KBM-7 (cell line): Measurements from ENCODE around the gene YIPF5.

ENCODE experiments used
- DNase-seq: peaks from one replicate; pipeline ENCODE4 v3.0.0-alpha.2; 2015
- in situ Hi-C: fragments of 300-500 bp; cut with MboI; formaldehyde crosslinking; loops from 2 replicates; pipeline ENCODE4 v1.14.3; 2020; ENCODE audit warnings: low sequenced_read_pairs, low pct_unique_long_range_greater_than_20kb, mixed read lengths

Gene YIPF5

DNA sequence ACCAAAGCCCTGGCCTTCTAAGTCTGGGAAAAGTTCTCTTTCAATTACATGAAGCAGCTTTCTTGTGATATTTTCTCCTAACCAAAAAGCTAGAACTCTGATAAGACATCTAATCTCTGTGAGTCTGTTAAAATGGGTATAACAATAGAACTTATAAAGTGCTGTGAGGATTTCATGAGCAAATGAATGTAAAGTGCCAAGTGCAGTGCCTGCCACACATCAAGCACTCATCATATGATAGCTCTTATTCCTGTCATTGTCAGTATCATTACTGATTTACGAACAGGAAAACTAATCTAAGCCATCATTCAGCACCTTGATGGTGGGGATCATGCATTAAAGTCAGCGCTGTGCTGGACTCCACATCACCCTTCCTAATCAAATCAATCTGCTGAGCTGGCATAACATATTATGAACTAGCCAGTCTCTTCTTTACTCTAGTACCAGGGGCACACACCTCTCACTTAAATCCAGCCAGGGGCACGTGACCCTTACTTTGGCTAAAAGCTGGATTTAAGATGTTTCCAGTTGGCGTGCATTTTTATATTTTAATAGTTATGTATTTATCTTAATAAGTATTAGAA, 37.3 kb downstream of the YIPF5 start:
- in situ Hi-C loops, result no loop called here
- DNase-seq, result no peak

DNA sequence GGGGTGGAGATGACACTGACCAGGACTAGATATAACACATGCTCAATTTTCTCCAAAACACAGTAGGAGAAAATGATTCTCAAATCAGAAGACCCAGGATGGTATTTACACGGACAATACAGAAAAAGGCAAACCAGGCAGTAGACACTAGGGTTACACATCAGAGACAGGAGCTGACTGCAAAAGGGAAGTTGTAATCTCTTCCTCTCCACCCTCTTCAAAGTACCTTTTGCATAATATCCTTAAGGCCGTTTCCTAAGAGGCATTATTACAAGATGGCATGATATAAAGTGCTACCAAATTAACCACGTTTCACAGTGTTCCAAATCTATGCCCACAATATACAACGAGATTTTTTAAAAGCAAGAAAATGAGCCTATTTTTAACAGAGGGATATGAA, 39.2 kb downstream of the YIPF5 start:
- in situ Hi-C loops, result no loop called here
- no peak for DNase-seq

DNA sequence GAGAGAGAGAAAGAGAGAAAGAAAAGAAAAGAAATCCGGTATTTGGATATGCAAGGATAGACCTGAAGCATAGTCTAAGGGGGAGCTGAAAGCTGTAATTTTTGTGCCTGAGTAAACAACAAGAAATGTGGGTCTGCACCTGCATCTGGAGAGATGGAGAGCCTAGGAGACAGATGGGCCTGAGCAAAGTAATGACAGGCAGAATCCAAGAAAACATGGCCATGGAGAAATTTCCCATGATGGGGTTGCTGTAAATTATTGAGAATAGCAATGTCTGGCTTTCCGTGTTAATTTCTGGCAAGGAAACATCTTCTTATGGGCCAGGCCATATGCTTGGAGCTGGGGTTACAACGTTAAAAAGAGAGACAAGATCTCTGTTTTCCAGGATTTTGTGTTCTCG, 40.2 kb downstream of the YIPF5 start:
- in situ Hi-C loops, result no loop called here
- DNase-seq, result no peak

DNA sequence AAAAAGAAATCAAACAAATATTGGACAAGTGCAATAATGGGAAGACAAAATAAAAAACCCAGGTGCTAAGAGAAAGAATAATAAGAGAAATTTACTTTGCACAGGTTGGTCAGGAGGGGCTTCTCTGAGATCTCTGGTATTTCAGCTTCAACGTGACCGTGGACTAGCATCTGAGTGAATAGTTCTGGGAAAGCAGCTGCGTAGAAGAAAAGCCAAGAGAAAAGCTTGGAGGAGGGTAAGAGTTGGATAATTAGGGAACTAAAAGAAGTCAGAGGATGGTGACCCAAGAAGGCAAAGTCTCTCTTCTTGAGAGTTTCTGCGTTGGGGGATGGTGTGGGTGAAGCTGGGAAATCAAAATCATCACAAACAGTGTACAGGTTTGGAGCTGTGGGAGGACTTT, 41.6 kb downstream of the YIPF5 start:
- in situ Hi-C loops, result no loop called here
- no peak for DNase-seq

DNA sequence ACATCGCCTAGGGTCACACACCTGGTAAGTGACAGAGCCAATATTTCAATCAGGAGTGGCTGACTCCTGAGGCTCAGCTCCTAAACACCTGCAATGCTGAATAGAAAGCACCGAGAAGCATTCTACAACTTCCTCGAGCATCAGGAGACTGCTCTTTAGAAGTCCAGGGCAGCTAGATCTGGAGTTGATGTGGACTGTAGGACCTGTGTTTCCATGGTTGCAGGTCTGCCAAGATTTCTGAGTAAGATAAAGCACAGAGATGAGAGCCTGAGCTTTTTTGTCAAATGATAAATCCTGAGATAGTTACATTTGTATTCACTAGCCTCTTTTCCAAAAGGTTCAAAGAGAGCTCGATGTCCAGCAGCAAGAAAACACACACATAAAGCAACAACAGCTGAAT, 43.8 kb downstream of the YIPF5 start:
- in situ Hi-C loops, result no loop called here
- no peak for DNase-seq

DNA sequence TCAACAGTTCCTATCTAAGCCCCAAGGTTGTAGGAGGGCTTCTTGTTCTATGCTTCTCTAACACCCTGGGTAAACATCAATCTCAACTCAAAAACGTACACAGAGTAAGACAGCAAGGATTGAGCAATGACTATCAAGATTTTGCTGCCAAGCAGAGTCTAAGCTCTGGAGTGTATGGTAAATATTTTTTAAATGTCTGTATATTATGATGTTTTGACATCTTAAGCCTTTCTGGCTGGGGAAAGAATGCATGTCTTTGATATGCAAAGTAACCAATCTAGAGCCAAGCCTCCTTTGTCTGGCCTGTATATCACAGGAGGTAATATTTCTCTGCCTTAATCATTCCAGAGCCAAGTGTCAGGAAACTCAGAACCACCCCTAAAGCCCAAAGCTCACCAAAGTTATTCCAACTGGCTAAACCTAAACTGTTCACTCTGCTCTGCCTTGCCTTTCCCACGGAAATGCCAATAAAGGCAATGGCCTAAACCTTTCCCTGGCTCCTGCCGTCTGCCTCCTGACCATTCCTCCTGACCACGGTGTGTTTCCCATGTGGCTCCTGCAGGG, 45.2 kb downstream of the YIPF5 start:
- in situ Hi-C loops, result no loop called here
- DNase-seq, result no peak

DNA sequence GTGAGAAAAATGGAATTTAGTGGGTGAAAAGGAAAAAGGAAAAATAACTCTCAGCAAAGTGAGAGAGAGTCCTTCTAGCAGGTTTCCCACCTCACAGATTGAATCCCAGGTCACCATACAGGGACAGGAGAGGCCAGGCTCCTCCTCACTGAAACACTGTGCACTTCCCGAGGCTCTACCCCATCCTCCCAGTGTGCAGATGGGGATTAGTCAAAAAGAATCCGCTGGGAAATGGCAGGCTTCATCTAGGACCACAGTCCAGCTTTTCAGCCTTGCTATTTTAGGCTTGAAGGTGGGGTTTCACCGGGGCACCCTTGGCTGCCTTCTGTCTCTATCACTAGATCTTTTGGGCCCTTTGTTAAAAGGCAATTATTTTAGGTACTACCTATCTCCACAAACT, 47.8 kb downstream of the YIPF5 start:
- in situ Hi-C loops, result no loop called here
- DNase-seq, result no peak

DNA sequence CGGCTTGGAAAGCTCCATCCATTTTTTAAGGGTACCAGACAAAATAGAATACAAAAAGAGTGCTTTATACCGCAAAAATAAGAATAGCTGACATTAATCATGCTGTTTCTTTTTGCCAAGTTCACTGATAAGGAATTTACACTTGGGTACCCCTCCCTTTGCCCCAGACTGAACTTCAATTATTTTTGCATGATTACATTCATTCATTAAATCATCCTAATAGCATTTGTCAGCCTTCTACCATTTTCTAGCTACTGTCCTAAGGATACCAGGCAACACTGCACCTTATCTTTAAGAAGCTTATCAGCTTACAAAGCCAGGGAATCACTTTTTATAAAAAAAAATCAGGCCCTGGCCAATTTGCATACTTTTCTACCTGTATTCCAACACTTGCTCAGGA, 48.4 kb downstream of the YIPF5 start:
- DNase-seq, result no peak
- in situ Hi-C loops, result no loop called here

DNA sequence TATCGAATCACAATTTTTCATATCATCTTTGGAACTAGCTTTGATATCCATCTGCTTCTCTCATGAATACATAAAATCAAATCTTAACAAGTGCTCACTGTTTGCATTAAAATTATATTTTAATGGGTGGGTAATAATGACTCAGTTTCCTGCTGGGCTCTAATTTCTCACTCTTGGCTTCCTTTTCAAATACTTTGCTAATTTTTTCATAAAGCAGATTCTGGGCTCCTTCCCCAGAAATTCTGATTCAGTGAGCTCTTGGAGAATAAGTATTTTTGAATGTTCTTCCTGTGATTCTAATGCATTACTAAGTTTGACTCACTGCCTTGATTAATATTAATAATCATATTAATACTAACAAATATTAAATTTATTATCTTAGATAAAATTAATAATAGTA, 48.9 kb downstream of the YIPF5 start:
- DNase-seq, result no peak
- in situ Hi-C loops, result no loop called here

DNA sequence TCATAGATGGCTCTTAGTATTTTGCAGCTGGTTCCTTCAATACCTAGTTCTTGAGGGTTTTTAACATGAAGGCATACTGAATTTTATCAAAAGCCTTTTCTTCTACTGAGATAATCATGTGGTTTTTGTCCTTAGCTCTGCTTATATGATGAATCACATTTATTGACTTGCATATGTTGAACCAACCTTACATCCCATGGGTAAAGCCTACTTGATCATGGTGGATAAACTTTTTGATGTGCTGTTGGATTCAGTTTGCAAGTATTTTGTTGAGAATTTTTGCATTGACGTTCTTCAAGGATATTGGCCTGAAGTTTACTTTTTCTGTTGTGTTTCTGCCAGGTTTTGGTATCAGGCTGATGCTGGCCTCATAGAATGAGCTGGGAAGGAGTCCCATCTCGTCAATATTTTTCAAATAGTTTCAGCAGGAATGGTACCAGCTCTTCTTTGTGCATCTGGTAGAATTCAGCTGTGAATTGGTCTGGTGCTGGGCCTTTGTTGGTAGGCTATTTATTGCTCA, 49.7 kb downstream of the YIPF5 start:
- in situ Hi-C loops, result no loop called here
- DNase-seq, result no peak

DNA sequence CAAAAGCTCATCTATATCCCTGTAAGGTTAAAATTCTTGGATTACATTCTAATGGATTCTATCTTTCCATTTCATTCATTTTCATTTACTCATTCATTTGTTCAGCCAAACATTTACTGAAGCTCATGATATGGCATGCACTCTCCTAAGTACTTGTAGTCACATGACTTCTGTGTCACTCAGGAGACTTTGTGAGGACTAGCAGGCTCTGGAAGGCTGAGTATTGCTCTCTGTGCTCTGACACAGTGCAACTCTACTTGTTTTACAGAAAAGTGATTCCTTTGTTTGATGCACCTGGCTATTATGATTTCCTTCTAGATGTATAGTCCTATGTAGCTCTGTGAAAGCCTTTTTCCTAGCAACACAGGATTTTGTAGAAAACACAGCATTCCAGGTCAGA, 53.0 kb downstream of the YIPF5 start:
- DNase-seq, result no peak
- in situ Hi-C loops, result no loop called here

DNA sequence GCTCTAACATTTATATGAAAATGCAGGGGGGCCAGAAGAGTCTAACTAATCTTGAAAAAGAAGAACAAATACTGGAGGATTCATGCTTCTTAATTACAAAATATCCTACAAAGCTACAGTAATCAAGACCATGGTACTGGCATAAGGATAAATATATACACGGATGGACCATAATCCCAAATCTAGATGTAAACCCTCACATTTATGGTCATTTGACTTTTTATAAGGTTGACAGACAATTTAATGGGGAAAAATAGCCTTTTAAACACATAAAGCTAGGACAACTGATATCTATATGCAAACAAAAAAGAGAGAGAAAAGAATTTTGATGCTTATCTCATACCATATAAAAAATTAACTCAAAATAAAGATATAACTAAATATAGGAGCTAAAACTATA, 55.9 kb downstream of the YIPF5 start:
- DNase-seq, result no peak
- in situ Hi-C loops, result no loop called here
